GM18870 (cell line): ENCODE results near the gene TM2D3.

ENCODE experiments used
- ATAC-seq: cut with Tn5 transposase; IDR thresholded peaks from one replicate; pipeline ENCODE4 v1.9.1; 2021; ENCODE audit warnings: moderate library complexity; ENCODE audit not compliant: unreplicated experiment

Gene TM2D3

GRCh38 chr15:101625980-101626379 lies 26.2 kb downstream of the TM2D3 start:
- ATAC-seq = no peak

GRCh38 chr15:101625184-101625583 lies 27.0 kb downstream of the TM2D3 start:
- ATAC-seq = no peak

GRCh38 chr15:101623367-101624304 lies 28.5 kb downstream of the TM2D3 start:
- ATAC-seq = no peak

- ATAC-seq = no peak
These were observed 30.2 kb downstream of the TM2D3 start for GRCh38 chr15:101621961-101622360.

GRCh38 chr15:101620671-101621070 lies 31.5 kb downstream of the TM2D3 start:
- no peak for ATAC-seq

GRCh38 chr15:101619615-101619865 lies 32.6 kb downstream of the TM2D3 start:
- ATAC-seq = no peak

- no peak for ATAC-seq
These were observed 33.1 kb downstream of the TM2D3 start for GRCh38 chr15:101618851-101619614.

GRCh38 chr15:101618076-101618475 lies 34.1 kb downstream of the TM2D3 start:
- no peak for ATAC-seq

- ATAC-seq = no peak
These were observed 34.7 kb downstream of the TM2D3 start for GRCh38 chr15:101617390-101617965.

- ATAC-seq = no peak
These were observed 36.0 kb downstream of the TM2D3 start for GRCh38 chr15:101615986-101616848.

GRCh38 chr15:101615414-101615985 lies 36.7 kb downstream of the TM2D3 start:
- ATAC-seq = no peak

- no peak for ATAC-seq
These were observed 37.4 kb downstream of the TM2D3 start for GRCh38 chr15:101614761-101615160.

- ATAC-seq = no peak
These were observed 38.1 kb downstream of the TM2D3 start for GRCh38 chr15:101614001-101614585.

- no peak for ATAC-seq
These were observed 38.8 kb downstream of the TM2D3 start for GRCh38 chr15:101613130-101614000.

- no peak for ATAC-seq
These were observed 39.5 kb downstream of the TM2D3 start for GRCh38 chr15:101612676-101613075.

- ATAC-seq = no peak
These were observed 40.4 kb downstream of the TM2D3 start for GRCh38 chr15:101611580-101612299.

- no peak for ATAC-seq
These were observed 41.2 kb downstream of the TM2D3 start for GRCh38 chr15:101611007-101611406.

GRCh38 chr15:101610611-101611000 lies 41.6 kb downstream of the TM2D3 start:
- no peak for ATAC-seq
